ENCODE results near the gene E2F7.

E2F7 gene

GRCh38 chr12:76997011-76997780, 68.2 kb downstream of the E2F7 start:
- Histone ChIP-seq H3K9me3 (ENCODE audit: control insufficient read depth, insufficient read depth, low read depth, low read length) (no peaks in the 10 kb centered on the region), H3K4me1 (ENCODE audit: control insufficient read depth, insufficient read depth, low read length) (no peaks in the 10 kb centered on the region), H3K36me3 (ENCODE audit: control insufficient read depth in 2 of 2, insufficient read depth in 1 of 2, low read length in 2 of 2) (no peaks in the 10 kb centered on the region), H3K27ac (ENCODE audit: extremely low read depth, low read depth, low read length) (no peak overlapping the region), H3K4me3 (ENCODE audit: low read depth, low read length) (no peak overlapping the region)
- POLR2A ChIA-PET = no interaction called here
- CTCF ChIA-PET = interaction anchor here (5.3 kb wide), 1 partner anchor 14 kb away, joined by 27 read pairs; no protein-coding TSS in a partner anchor
- TF ChIP-seq ZBTB8A (tag by site-specific recombination; IDR thresholded peaks at IDR 0.05) (no peak), ZNF133 (tag by site-specific recombination; IDR thresholded peaks at IDR 0.05) (no peak), ZNF239 (tag by site-specific recombination; IDR thresholded peaks at IDR 0.05) (no peak), ZNF274 (IDR thresholded peaks at IDR 0.05; ENCODE audit: low read length) (no peak), ZNF274 (tag by site-specific recombination; IDR thresholded peaks at IDR 0.05; ENCODE audit: borderline replicate concordance) (no peak), ZNF266 (tag by site-specific recombination; IDR thresholded peaks at IDR 0.05; ENCODE audit: low read depth) (no peak), MYNN (tag by site-specific recombination; IDR thresholded peaks at IDR 0.05; ENCODE audit: borderline replicate concordance) (no peak), ZFHX2 (tag by site-specific recombination; conservative IDR thresholded peaks at IDR 0.05) (no peak), ZNF658 (tag by site-specific recombination; IDR thresholded peaks at IDR 0.05) (no peak), ZNF169 (tag by site-specific recombination; IDR thresholded peaks at IDR 0.05) (no peak), ZNF184 (tag by site-specific recombination; IDR thresholded peaks at IDR 0.05) (no peak), ZNF138 (tag by site-specific recombination; IDR thresholded peaks at IDR 0.05; ENCODE audit: borderline replicate concordance) (no peak), ZNF791 (tag by site-specific recombination; IDR thresholded peaks at IDR 0.05) (no peak), ZEB2 (tag by site-specific recombination; IDR thresholded peaks at IDR 0.05) (no peak), YY2 (tag by site-specific recombination; IDR thresholded peaks at IDR 0.05) (no peak), PRDM6 (tag by site-specific recombination; IDR thresholded peaks at IDR 0.05) (no peak), KLF17 (tag by site-specific recombination; IDR thresholded peaks at IDR 0.05) (no peak), ZNF391 (tag by site-specific recombination; IDR thresholded peaks at IDR 0.05; ENCODE audit: borderline replicate concordance, low read depth) (no peak), PATZ1 (tag by site-specific recombination; IDR thresholded peaks at IDR 0.05) (no peak), KLF1 (tag by site-specific recombination; IDR thresholded peaks at IDR 0.05) (no peak)

- Histone ChIP-seq H3K4me3 (ENCODE audit: low read depth, low read length) (no peak overlapping the region), H3K36me3 (ENCODE audit: control insufficient read depth in 2 of 2, insufficient read depth in 1 of 2, low read length in 2 of 2) (no peaks in the 10 kb centered on the region), H3K27ac (ENCODE audit: extremely low read depth, low read depth, low read length) (no peak overlapping the region), H3K4me1 (ENCODE audit: control insufficient read depth, insufficient read depth, low read length) (no peaks in the 10 kb centered on the region), H3K9me3 (ENCODE audit: control insufficient read depth, insufficient read depth, low read depth, low read length) (no peaks in the 10 kb centered on the region)
- POLR2A ChIA-PET = no interaction called here
- CTCF ChIA-PET = interaction anchor here (1.0 kb wide), 1 partner anchor 20 kb away, joined by 3 read pairs; no protein-coding TSS in a partner anchor
- no peak for TF ChIP-seq ZNF510 (tag by site-specific recombination; IDR thresholded peaks at IDR 0.05; ENCODE audit: insufficient replicate concordance)
- TF ChIP-seq ZNF112 (tag by site-specific recombination; IDR thresholded peaks at IDR 0.05) = no peak
- no peak for TF ChIP-seq ZNF777 (tag by site-specific recombination; IDR thresholded peaks at IDR 0.05; ENCODE audit: borderline replicate concordance)
- no peak for TF ChIP-seq IKZF3 (tag by site-specific recombination; IDR thresholded peaks at IDR 0.05)
- TF ChIP-seq ZNF621 (tag by site-specific recombination; IDR thresholded peaks at IDR 0.05) = no peak
- no peak for TF ChIP-seq ZNF26 (tag by site-specific recombination; IDR thresholded peaks at IDR 0.05)
- no peak for TF ChIP-seq WT1 (tag by site-specific recombination; IDR thresholded peaks at IDR 0.05)
- no peak for TF ChIP-seq ZNF707 (tag by site-specific recombination; IDR thresholded peaks at IDR 0.05)
- no peak for TF ChIP-seq ZNF274 (IDR thresholded peaks at IDR 0.05; ENCODE audit: low read length)
- no peak for TF ChIP-seq ZNF274 (tag by site-specific recombination; IDR thresholded peaks at IDR 0.05; ENCODE audit: borderline replicate concordance)
- TF ChIP-seq ZNF626 (tag by site-specific recombination; IDR thresholded peaks at IDR 0.05) = no peak
- TF ChIP-seq ZNF391 (tag by site-specific recombination; IDR thresholded peaks at IDR 0.05; ENCODE audit: borderline replicate concordance, low read depth) = no peak
- no peak for TF ChIP-seq ZNF214 (tag by site-specific recombination; IDR thresholded peaks at IDR 0.05; ENCODE audit: borderline replicate concordance)
Measured at GRCh38 chr12:76990716-76991115, 74.7 kb downstream of the E2F7 start.
